Esophagus muscularis mucosa (tissue), 4 donors: ENCODE results near the gene C14orf180. TPM values are rescaled to one million over a fixed set of nuclear protein-coding genes. Genes with fewer than 3 reads are reported as not detected.

Source experiments
- DNase-seq: peaks from one replicate; pipeline ENCODE4 v3.0.0-alpha.2; 2017; ENCODE audit errors: extremely low spot score
- H3K27ac ChIP-seq, 4 donors: fragments of 200-600 bp; sonication (generic); replicated peaks in 1 of 4; 1 replicate in 3 of 4; 2 replicates in 1 of 4; pipeline ENCODE4 v1.5.1; 2016 to 2019; ENCODE audit warnings: mild to moderate bottlenecking in 1 of 4
- H3K27me3 ChIP-seq, 4 donors: fragments of 200-600 bp; sonication (generic); one replicate each; pipeline versions ENCODE4 v1.5.1 to v1.6.0; 2016 to 2019
- H3K36me3 ChIP-seq, 4 donors: fragments of 200-600 bp; sonication (generic); one replicate each; pipeline ENCODE4 v1.5.1; 2016 to 2019
- H3K4me1 ChIP-seq, 4 donors: fragments of 200-600 bp; sonication (generic); one replicate each; pipeline ENCODE4 v1.5.1; 2016 to 2019
- H3K4me3 ChIP-seq, 4 donors: fragments of 200-600 bp; sonication (generic); 1 replicate in 2 of 4; 2 replicates in 2 of 4; pipeline ENCODE4 v1.5.1; 2016 to 2019; ENCODE audit warnings: mild to moderate bottlenecking in 4 of 4, moderate library complexity in 1 of 4
- H3K9me3 ChIP-seq, 4 donors: fragments of 200-600 bp; sonication (generic); 1 replicate in 3 of 4; 2 replicates in 1 of 4; pipeline ENCODE4 v1.5.1; 2016 to 2019
- EP300 ChIP-seq: sonication (generic); formaldehyde crosslinking; IDR thresholded peaks from one replicate; pipeline ENCODE4 v1.6.1; 2017; ENCODE audit warnings: antibody characterized with exemption
- POLR2A ChIP-seq: fragments of 450-650 bp; IDR thresholded peaks from one replicate; pipeline ENCODE4 v1.6.1; 2017; ENCODE audit warnings: antibody characterized with exemption, moderate library complexity, mild to moderate bottlenecking, low read depth
- POLR2AphosphoS5 ChIP-seq, 2 donors: sonication (generic); formaldehyde crosslinking; IDR thresholded peaks; one replicate each; pipeline ENCODE4 v1.6.1; 2017; ENCODE audit warnings: antibody characterized with exemption in 2 of 2
- WGBS: methylation state at CpG from one replicate; pipeline ENCODE4 v1.1.5; 2018; 5-methylcytosine and 5-hydroxymethylcytosine counted together
- intact Hi-C: fragments of 100-400 bp; cut with DNase I; formaldehyde crosslinking; loops from one replicate; pipeline ENCODE4 v1.15.1; 2023
- total RNA-seq, 4 donors: library from RNA; depleted of rRNA; stranded (reverse); fragments of >200 nt; gene quantifications; one replicate each; pipeline versions ENCODE4 v1.1.0 to v1.2.1, GENCODE V29; 2016
- TF ChIP-seq, protein P1 (sequence below), 3 experiments: fragments of 200-600 bp in 2 of 3; fragments of 450-650 bp in 1 of 3; sonication (generic) in 2 of 3; IDR thresholded peaks; one replicate each; pipeline ENCODE4 v1.5.1; 2017 to 2019; ENCODE audit warnings: antibody characterized with exemption in 3 of 3, mild to moderate bottlenecking in 2 of 3, moderate library complexity in 1 of 3

The C14orf180 gene
- total RNA-seq, 4 donors from 2014 or later: 0.42 TPM; not detected in 3

DNA sequence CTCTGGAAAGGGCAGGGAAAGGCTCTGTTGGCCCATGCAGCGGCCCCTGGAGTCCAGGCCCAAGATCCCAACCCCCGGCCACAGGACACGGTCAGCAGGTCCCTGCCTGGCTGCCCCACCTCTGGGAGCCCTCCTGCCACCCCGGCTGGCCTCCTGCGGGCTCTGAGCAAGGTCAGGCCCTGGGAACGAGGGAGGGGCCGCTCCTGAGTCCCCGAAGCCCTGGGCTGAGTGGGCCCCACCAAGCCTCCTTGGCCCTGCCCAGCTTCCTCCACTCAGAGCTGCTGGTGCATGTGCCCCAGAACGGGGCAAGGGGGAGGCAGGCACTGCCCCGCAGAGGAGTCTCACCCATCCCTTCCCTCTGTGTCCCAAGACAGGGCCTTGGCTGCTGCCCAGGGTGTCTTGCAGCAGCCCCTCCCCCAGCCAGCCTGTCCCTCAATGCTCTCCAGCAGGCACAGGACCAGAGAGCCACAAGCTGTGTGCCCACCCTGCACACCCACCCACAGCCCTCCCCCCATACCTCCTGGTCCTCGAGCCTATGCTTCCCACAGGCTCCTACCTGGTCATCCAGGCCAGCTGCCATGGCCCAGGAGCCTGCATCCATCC is 7.4 kb upstream of the C14orf180 start:
- intact Hi-C loops: no loop called here
- Histone ChIP-seq H3K36me3 (no peaks in the 10 kb centered on the region), H3K27me3 (peaks cover 0 to 91% (median 0%) of the 10 kb centered on the region in 4 donors), H3K27ac (no peak overlapping the region), H3K4me3 (no peak overlapping the region), H3K4me1 (peaks cover 0 to 2% (median 0%) of the 10 kb centered on the region in 4 donors), H3K9me3 (no peaks in the 10 kb centered on the region)
- TF ChIP-seq EP300: no peak
- no peak for TF ChIP-seq POLR2A
- TF ChIP-seq POLR2AphosphoS5 (IDR thresholded peaks at IDR 0.05): no peak
- TF ChIP-seq, protein P1, sequence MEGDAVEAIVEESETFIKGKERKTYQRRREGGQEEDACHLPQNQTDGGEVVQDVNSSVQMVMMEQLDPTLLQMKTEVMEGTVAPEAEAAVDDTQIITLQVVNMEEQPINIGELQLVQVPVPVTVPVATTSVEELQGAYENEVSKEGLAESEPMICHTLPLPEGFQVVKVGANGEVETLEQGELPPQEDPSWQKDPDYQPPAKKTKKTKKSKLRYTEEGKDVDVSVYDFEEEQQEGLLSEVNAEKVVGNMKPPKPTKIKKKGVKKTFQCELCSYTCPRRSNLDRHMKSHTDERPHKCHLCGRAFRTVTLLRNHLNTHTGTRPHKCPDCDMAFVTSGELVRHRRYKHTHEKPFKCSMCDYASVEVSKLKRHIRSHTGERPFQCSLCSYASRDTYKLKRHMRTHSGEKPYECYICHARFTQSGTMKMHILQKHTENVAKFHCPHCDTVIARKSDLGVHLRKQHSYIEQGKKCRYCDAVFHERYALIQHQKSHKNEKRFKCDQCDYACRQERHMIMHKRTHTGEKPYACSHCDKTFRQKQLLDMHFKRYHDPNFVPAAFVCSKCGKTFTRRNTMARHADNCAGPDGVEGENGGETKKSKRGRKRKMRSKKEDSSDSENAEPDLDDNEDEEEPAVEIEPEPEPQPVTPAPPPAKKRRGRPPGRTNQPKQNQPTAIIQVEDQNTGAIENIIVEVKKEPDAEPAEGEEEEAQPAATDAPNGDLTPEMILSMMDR (IDR thresholded peaks at IDR 0.05): no peak
- 91% methylated on average over 4 of the region's 11 CpGs for WGBS
- DNase-seq: no peak

DNA sequence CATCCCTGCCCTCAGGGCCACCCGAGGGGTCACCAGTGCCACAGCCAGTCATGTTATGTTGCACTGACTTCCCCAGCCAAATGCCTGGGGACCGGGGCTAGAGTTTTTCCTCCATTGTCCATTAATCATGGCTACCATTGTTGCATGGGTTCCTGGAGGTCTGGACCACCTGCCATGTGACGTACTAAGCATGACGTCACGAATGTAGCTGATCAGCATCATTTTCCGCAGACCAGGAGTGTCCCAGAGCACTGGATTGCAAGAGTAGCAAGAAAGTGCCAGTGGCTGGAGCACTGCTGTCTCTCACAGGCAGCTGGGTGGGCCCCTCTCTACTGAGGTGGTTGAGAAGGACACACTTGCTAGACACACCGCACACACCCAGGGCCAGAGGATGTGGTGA is 6.9 kb upstream of the C14orf180 start:
- TF ChIP-seq EP300: no peak
- no peak for TF ChIP-seq POLR2A
- no peak for TF ChIP-seq POLR2AphosphoS5 (IDR thresholded peaks at IDR 0.05)
- Histone ChIP-seq H3K9me3 (no peaks in the 10 kb centered on the region), H3K4me3 (no peak overlapping the region), H3K27ac (no peak overlapping the region), H3K4me1 (peaks cover 0 to 2% (median 0%) of the 10 kb centered on the region in 4 donors), H3K27me3 (peaks cover 0 to 91% (median 0%) of the 10 kb centered on the region in 4 donors), H3K36me3 (no peaks in the 10 kb centered on the region)
- DNase-seq: no peak
- intact Hi-C loops: no loop called here
- 85% methylated on average over 2 of the region's 7 CpGs for WGBS

DNA sequence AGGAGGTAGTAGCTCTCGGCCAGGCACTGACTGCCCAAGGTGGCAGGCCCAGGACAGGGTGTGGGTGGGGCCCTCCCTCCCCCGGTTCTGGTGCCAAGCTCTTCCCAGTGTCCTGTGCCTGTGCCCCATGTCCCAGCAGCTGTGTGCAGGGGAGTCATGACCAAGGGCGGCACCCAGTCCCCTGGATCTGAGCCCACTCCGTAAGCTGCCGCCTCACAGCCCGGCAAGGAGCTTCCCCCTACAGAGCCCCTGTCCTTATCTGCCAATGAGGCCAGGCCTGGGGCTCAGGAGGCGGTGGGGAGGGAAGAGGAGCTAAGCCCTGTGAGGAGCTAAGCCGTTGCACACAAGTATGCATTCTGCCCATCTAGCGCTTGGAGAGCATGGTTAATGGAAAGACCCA is 5.6 kb upstream of the C14orf180 start:
- 46% methylated on average over 5 of the region's 9 CpGs for WGBS
- Histone ChIP-seq H3K4me3 (no peak overlapping the region), H3K9me3 (no peaks in the 10 kb centered on the region), H3K36me3 (no peaks in the 10 kb centered on the region), H3K27ac (no peak overlapping the region), H3K27me3 (peaks cover 0 to 93% (median 0%) of the 10 kb centered on the region in 4 donors), H3K4me1 (peaks cover 0 to 10% (median 0%) of the 10 kb centered on the region in 4 donors)
- DNase-seq: no peak
- TF ChIP-seq POLR2AphosphoS5 (IDR thresholded peaks at IDR 0.05) (no peak), EP300 (no peak), POLR2A (no peak)
- TF ChIP-seq, protein P1 (IDR thresholded peaks at IDR 0.05): no peak
- intact Hi-C loops: no loop called here

DNA sequence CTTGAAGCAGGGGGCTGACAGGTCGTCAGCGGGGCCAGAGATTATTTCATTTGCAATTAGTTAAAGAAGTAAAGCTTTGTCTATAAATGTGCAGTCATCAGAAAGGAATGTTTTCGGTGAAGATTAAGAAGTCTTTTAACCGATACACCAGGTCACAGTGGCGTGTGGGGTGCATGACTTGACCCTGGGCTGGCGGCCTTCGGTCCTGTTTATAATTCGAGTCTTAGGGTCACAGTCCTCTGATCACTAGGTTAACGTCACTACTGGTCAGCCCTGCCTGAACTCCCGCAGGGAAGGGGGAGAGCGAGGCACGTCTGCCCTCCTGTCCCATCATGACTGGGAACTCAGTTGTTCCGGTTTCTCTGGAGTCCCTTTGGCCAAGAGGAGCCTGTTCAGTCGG is 5.0 kb upstream of the C14orf180 start:
- intact Hi-C loops: no loop called here
- no peaks in the 10 kb centered on the region for H3K9me3 ChIP-seq
- no peak overlapping the region for H3K27ac ChIP-seq
- H3K4me3 ChIP-seq: no peak overlapping the region
- H3K4me1 ChIP-seq: peaks cover 3 to 13% (median 4%) of the 10 kb centered on the region in 4 donors
- DNase-seq: no peak
- 77% methylated on average over 14 of the region's 14 CpGs for WGBS
- H3K27me3 ChIP-seq: peaks cover 0 to 93% (median 0%) of the 10 kb centered on the region in 4 donors
- TF ChIP-seq EP300 (no peak), POLR2AphosphoS5 (IDR thresholded peaks at IDR 0.05) (no peak)
- H3K36me3 ChIP-seq: no peaks in the 10 kb centered on the region

DNA sequence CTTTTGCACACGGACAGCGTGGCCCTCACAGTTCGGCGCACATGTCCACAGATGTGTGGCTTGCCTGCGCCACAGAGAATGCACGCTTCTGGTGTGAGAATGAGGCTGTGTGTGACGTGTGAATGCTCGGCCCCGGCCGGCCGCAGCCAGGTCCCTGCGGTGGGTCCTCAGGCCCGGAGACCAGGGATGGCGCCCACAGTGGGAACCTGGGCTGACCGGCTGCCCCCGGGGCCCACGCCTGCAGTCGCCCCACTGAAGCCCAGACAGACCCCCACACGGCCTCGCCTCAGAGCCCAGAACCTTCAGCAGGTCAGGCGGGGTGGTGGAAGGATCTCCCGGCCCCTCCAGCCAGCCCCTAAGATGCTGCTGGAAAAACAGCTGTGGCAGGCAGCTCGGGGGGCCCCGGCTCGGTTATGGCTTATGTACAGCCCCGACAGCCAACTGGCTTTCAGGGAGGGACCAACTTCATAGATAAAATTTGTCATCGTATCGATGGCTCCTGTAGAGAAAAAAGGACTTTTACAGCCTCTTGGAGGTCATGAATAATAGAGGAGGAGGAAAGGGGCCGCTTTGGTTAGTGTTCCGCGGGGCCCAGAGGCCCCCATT is 4.5 kb upstream of the C14orf180 start:
- no peak overlapping the region for H3K4me3 ChIP-seq
- H3K9me3 ChIP-seq: no peaks in the 10 kb centered on the region
- H3K36me3 ChIP-seq: no peaks in the 10 kb centered on the region
- WGBS: 86% methylated on average over 17 of the region's 31 CpGs
- peaks cover 0 to 89% (median 0%) of the 10 kb centered on the region in 4 donors for H3K27me3 ChIP-seq
- no peak for DNase-seq
- H3K4me1 ChIP-seq: peaks cover 3 to 13% (median 10%) of the 10 kb centered on the region in 4 donors
- TF ChIP-seq, protein P1 (IDR thresholded peaks at IDR 0.05): no peak
- TF ChIP-seq POLR2A (no peak), POLR2AphosphoS5 (IDR thresholded peaks at IDR 0.05) (no peak), EP300 (no peak)
- intact Hi-C loops: no loop called here
- H3K27ac ChIP-seq: no peak overlapping the region
